HEK293 (cell line): ENCODE measurements around the gene LECT2.

ENCODE experiments used
- CTCF ChIA-PET: fragments of 350-600 bp; formaldehyde crosslinking; extraction: SDS; loops from one replicate; lab custom pipeline; 2021; ENCODE audit warnings: antibody characterized with exemption; lab: Yijun Ruan, JAX
- POLR2A ChIA-PET: fragments of 300-600 bp; formaldehyde crosslinking; extraction: SDS; loops from one replicate; lab custom pipeline; 2020; ENCODE audit warnings: antibody characterized with exemption, inconsistent platforms; lab: Yijun Ruan, JAX
- H3K27ac ChIP-seq: fragments of 200-500 bp; sonication (Bioruptor generic); 2 replicates; pipeline ENCODE4 v1.5.1; 2014; ENCODE audit warnings: low read depth, low read length, control low read depth, inconsistent platforms; ENCODE audit errors: extremely low read depth
- H3K36me3 ChIP-seq, 2 experiments: fragments of 200-500 bp in 1 of 2; sonication (Bioruptor generic) in 1 of 2; 1 replicate in 1 of 2; 2 replicates in 1 of 2; pipeline ENCODE4 v1.5.1; 2014 to 2017; ENCODE audit warnings: inconsistent platforms in 2 of 2, low read length in 2 of 2; ENCODE audit not compliant: control insufficient read depth in 2 of 2, insufficient read depth in 1 of 2
- H3K4me1 ChIP-seq: fragments of 200-500 bp; sonication (Bioruptor generic); 2 replicates; pipeline ENCODE4 v1.5.1; 2014; ENCODE audit warnings: mild to moderate bottlenecking, low read length, inconsistent platforms; ENCODE audit not compliant: control insufficient read depth, insufficient read depth
- H3K4me3 ChIP-seq: 2 replicates; pipeline ENCODE4 v1.5.1; 2011; ENCODE audit warnings: low read depth, mild to moderate bottlenecking, control low read depth, low read length, moderate library complexity
- H3K9me3 ChIP-seq: fragments of 200-500 bp; sonication (Bioruptor generic); 2 replicates; pipeline ENCODE4 v1.5.1; 2014; ENCODE audit warnings: low read depth, low read length, inconsistent platforms; ENCODE audit not compliant: control insufficient read depth, insufficient read depth
- BCL6B ChIP-seq: fragments of 450-650 bp; formaldehyde crosslinking; IDR thresholded peaks from 2 replicates; pipeline ENCODE4 v1.5.1; 2017; ENCODE audit warnings: missing biosample characterization, missing genetic modification characterization
- INSM2 ChIP-seq: fragments of 450-650 bp; formaldehyde crosslinking; IDR thresholded peaks from 2 replicates; pipeline ENCODE4 v1.5.1; 2016; ENCODE audit warnings: missing biosample characterization, missing genetic modification characterization
- KLF16 ChIP-seq: fragments of 450-650 bp; formaldehyde crosslinking; IDR thresholded peaks from 2 replicates; pipeline ENCODE4 v1.5.1; 2017; ENCODE audit warnings: missing biosample characterization, missing genetic modification characterization
- REPIN1 ChIP-seq: fragments of 450-650 bp; formaldehyde crosslinking; IDR thresholded peaks from 2 replicates; pipeline ENCODE4 v1.5.1; 2017; ENCODE audit warnings: missing biosample characterization, missing genetic modification characterization, low read depth
- SALL2 ChIP-seq: fragments of 450-650 bp; formaldehyde crosslinking; IDR thresholded peaks from 2 replicates; pipeline ENCODE4 v1.5.0; 2017; ENCODE audit warnings: missing biosample characterization, mild to moderate bottlenecking, missing genetic modification characterization, borderline replicate concordance
- SETDB1 ChIP-seq: IDR thresholded peaks from one replicate; pipeline ENCODE4 v1.6.1; 2017; ENCODE audit warnings: mild to moderate bottlenecking, low read length, moderate library complexity, mixed read lengths; ENCODE audit not compliant: insufficient read length
- TSHZ1 ChIP-seq: fragments of 450-650 bp; formaldehyde crosslinking; IDR thresholded peaks from 2 replicates; pipeline ENCODE4 v1.5.1; 2016; ENCODE audit warnings: missing biosample characterization, missing genetic modification characterization, borderline replicate concordance
- WT1 ChIP-seq: fragments of 450-650 bp; formaldehyde crosslinking; IDR thresholded peaks from 2 replicates; pipeline ENCODE4 v1.5.1; 2016; ENCODE audit warnings: missing biosample characterization, missing genetic modification characterization
- YY1 ChIP-seq: fragments of 450-650 bp; formaldehyde crosslinking; IDR thresholded peaks from 2 replicates; pipeline ENCODE4 v1.5.1; 2018; ENCODE audit warnings: missing biosample characterization, missing genetic modification characterization
- ZBTB6 ChIP-seq: fragments of 450-650 bp; formaldehyde crosslinking; IDR thresholded peaks from 2 replicates; pipeline ENCODE4 v1.5.1; 2017; ENCODE audit warnings: missing biosample characterization, missing genetic modification characterization
- ZNF169 ChIP-seq: fragments of 450-650 bp; formaldehyde crosslinking; IDR thresholded peaks from 2 replicates; pipeline ENCODE4 v1.5.1; 2016; ENCODE audit warnings: missing biosample characterization, missing genetic modification characterization
- ZNF214 ChIP-seq: fragments of 450-650 bp; formaldehyde crosslinking; IDR thresholded peaks from 2 replicates; pipeline ENCODE4 v1.5.1; 2017; ENCODE audit warnings: missing biosample characterization, mild to moderate bottlenecking, missing genetic modification characterization, borderline replicate concordance
- ZNF311 ChIP-seq: fragments of 450-650 bp; formaldehyde crosslinking; IDR thresholded peaks from 2 replicates; pipeline ENCODE4 v1.5.1; 2017; ENCODE audit warnings: missing biosample characterization, missing genetic modification characterization, borderline replicate concordance
- ZNF354C ChIP-seq: fragments of 450-650 bp; formaldehyde crosslinking; IDR thresholded peaks from 2 replicates; pipeline ENCODE4 v1.5.1; 2016; ENCODE audit warnings: missing biosample characterization, missing genetic modification characterization, low read depth, borderline replicate concordance
- ZNF394 ChIP-seq: fragments of 450-650 bp; formaldehyde crosslinking; IDR thresholded peaks from 2 replicates; pipeline ENCODE4 v1.5.1; 2016; ENCODE audit warnings: missing biosample characterization, missing genetic modification characterization, mild to moderate bottlenecking, moderate library complexity, borderline replicate concordance
- ZNF416 ChIP-seq: fragments of 450-650 bp; formaldehyde crosslinking; IDR thresholded peaks from 2 replicates; pipeline ENCODE4 v1.5.1; 2016; ENCODE audit warnings: missing biosample characterization, missing genetic modification characterization
- ZNF521 ChIP-seq: fragments of 450-650 bp; formaldehyde crosslinking; IDR thresholded peaks from 2 replicates; pipeline ENCODE4 v1.5.1; 2017; ENCODE audit warnings: missing biosample characterization, mild to moderate bottlenecking, missing genetic modification characterization
- ZNF529 ChIP-seq: fragments of 450-650 bp; formaldehyde crosslinking; IDR thresholded peaks from 2 replicates; pipeline ENCODE4 v1.5.1; 2017; ENCODE audit warnings: missing genetic modification characterization, missing biosample characterization; ENCODE audit not compliant: insufficient replicate concordance
- ZNF549 ChIP-seq: fragments of 450-650 bp; IDR thresholded peaks from 2 replicates; pipeline ENCODE4 v1.5.1; 2018; ENCODE audit warnings: missing biosample characterization, missing genetic modification characterization, mild to moderate bottlenecking, inconsistent platforms, moderate library complexity
- ZNF580 ChIP-seq: fragments of 450-650 bp; formaldehyde crosslinking; IDR thresholded peaks from 2 replicates; pipeline ENCODE4 v1.5.1; 2016; ENCODE audit warnings: missing biosample characterization, missing genetic modification characterization
- ZNF639 ChIP-seq: fragments of 450-650 bp; formaldehyde crosslinking; IDR thresholded peaks from 2 replicates; pipeline ENCODE4 v1.5.1; 2016; ENCODE audit warnings: missing biosample characterization, missing genetic modification characterization
- ZNF658 ChIP-seq: fragments of 450-650 bp; formaldehyde crosslinking; IDR thresholded peaks from 2 replicates; pipeline ENCODE4; 2016; ENCODE audit warnings: missing biosample characterization, missing genetic modification characterization
- ZNF664 ChIP-seq: fragments of 450-650 bp; formaldehyde crosslinking; IDR thresholded peaks from 2 replicates; pipeline ENCODE4 v1.5.1; 2016; ENCODE audit warnings: missing biosample characterization, missing genetic modification characterization
- ZNF670 ChIP-seq: fragments of 450-650 bp; formaldehyde crosslinking; IDR thresholded peaks from 2 replicates; pipeline ENCODE4 v1.5.1; 2016; ENCODE audit warnings: missing biosample characterization, missing genetic modification characterization, low read depth
- ZNF768 ChIP-seq: fragments of 450-650 bp; formaldehyde crosslinking; IDR thresholded peaks from 2 replicates; pipeline ENCODE4 v1.5.1; 2018; ENCODE audit warnings: missing biosample characterization, mild to moderate bottlenecking, missing genetic modification characterization

LECT2 gene

GRCh38 chr5:135991429-135991828 lies 36.6 kb upstream of the LECT2 start:
- TF ChIP-seq ZNF768 (tag by site-specific recombination) (no peak), ZNF580 (tag by site-specific recombination) (no peak), BCL6B (tag by site-specific recombination) (no peak), INSM2 (tag by site-specific recombination) (no peak), ZNF214 (tag by site-specific recombination) (no peak), TSHZ1 (no peak), ZNF394 (tag by site-specific recombination) (no peak), ZNF549 (no peak), ZNF664 (no peak), ZBTB6 (tag by site-specific recombination) (no peak), ZNF416 (tag by site-specific recombination) (no peak), ZNF639 (tag by site-specific recombination) (no peak)
- Histone ChIP-seq H3K9me3 (no peaks in the 10 kb centered on the region), H3K36me3 (no peaks in the 10 kb centered on the region), H3K4me1 (no peaks in the 10 kb centered on the region; the same call in 1 of the 2 replicates), H3K4me3 (no peak overlapping the region), H3K27ac (no peak overlapping the region)
- ChIA-PET POLR2A (no interaction called here), CTCF (interaction anchor here (0.7 to 2.1 kb wide), 2 partner anchors 14 to 78 kb away, joined by 3 to 6 read pairs; no protein-coding TSS in a partner anchor)

GRCh38 chr5:135990528-135991255 lies 35.9 kb upstream of the LECT2 start:
- Histone ChIP-seq H3K4me3 (no peak overlapping the region), H3K36me3 (no peaks in the 10 kb centered on the region), H3K4me1 (no peaks in the 10 kb centered on the region; the same call in 1 of the 2 replicates), H3K27ac (no peak overlapping the region), H3K9me3 (no peaks in the 10 kb centered on the region)
- ChIA-PET CTCF (interaction anchor here (0.7 to 2.1 kb wide), 2 partner anchors 13 to 116 kb away, joined by 3 to 6 read pairs; no protein-coding TSS in a partner anchor), POLR2A (no interaction called here)
- TF ChIP-seq ZNF658 (tag by site-specific recombination) (no peak), ZNF670 (no peak), SALL2 (no peak), ZNF311 (tag by site-specific recombination) (no peak), ZNF354C (tag by site-specific recombination) (no peak), SETDB1 (no peak), ZNF521 (tag by site-specific recombination) (no peak), ZNF169 (tag by site-specific recombination) (no peak), REPIN1 (tag by site-specific recombination) (no peak), YY1 (no peak), ZNF529 (tag by site-specific recombination) (no peak), KLF16 (tag by site-specific recombination) (no peak), ZNF580 (tag by site-specific recombination) (no peak), WT1 (tag by site-specific recombination) (no peak)
